ENCODE results near the gene FAM168A. TPM values are rescaled to one million over a fixed set of nuclear protein-coding genes. Genes with fewer than 3 reads are reported as not detected.

Gene FAM168A
- total RNA-seq, 1 experiment from 2014 or later = 21.1 TPM

GRCh38 chr11:73360743-73361369, 237.1 kb downstream of the FAM168A start:
- no peak overlapping the region for H3K4me3 Mint-ChIP-seq
- Histone ChIP-seq H2BK12ac (ENCODE audit: insufficient read length, low read depth, low read length) (no peak overlapping the region), H3K23me2 (ENCODE audit: insufficient read length, low read depth, low read length, poor library complexity, severe bottlenecking) (peaks cover 2% of the 10 kb centered on the region), H3K9ac (ENCODE audit: extremely low read depth, insufficient read length, low read length) (no peak overlapping the region), H3K79me2 (ENCODE audit: insufficient read depth, low read length) (no peaks in the 10 kb centered on the region), H3K4ac (ENCODE audit: low read depth, low read length) (no peak overlapping the region), H3K27ac (ENCODE audit: insufficient read length, low read depth, low read length) (no peak overlapping the region), H3K79me1 (ENCODE audit: insufficient read depth, low read depth, low read length, poor library complexity, severe bottlenecking) (no peaks in the 10 kb centered on the region), H2BK120ac (ENCODE audit: low read depth, low read length, poor library complexity, severe bottlenecking) (no peak overlapping the region), H4K20me1 (ENCODE audit: control insufficient read depth, insufficient read depth, insufficient read length) (no peaks in the 10 kb centered on the region), H3K27me3 (ENCODE audit: insufficient read depth, low read length) (no peaks in the 10 kb centered on the region), H2BK20ac (ENCODE audit: low read depth, low read length, poor library complexity, severe bottlenecking) (no peak overlapping the region), H3K18ac (ENCODE audit: insufficient read length, low read depth, low read length) (no peak overlapping the region), H3K9me3 (ENCODE audit: control insufficient read depth, low read depth, low read length) (no peaks in the 10 kb centered on the region), H2AFZ (ENCODE audit: low read length) (no peak overlapping the region), H2BK5ac (ENCODE audit: insufficient read length, low read length) (no peak overlapping the region), H3K56ac (ENCODE audit: insufficient read length, low read depth, low read length) (no peak overlapping the region), H3K14ac (ENCODE audit: insufficient read depth, low read length) (no peak overlapping the region), H4K5ac (ENCODE audit: insufficient read length, low read depth, low read length) (no peak overlapping the region), H3K4me2 (ENCODE audit: insufficient read depth, insufficient read length, low read length) (no peak overlapping the region), H4K8ac (replicated peaks; ENCODE audit: insufficient read length, low read depth, low read length) (no peak overlapping the region), H3K23ac (ENCODE audit: insufficient read length, low read depth, low read length) (no peak overlapping the region), H2AK5ac (ENCODE audit: insufficient read length, low read length) (no peak overlapping the region), H2BK15ac (ENCODE audit: low read depth, low read length) (no peak overlapping the region), H4K91ac (ENCODE audit: insufficient read length, low read depth, low read length) (no peak overlapping the region), H3K4me1 (ENCODE audit: insufficient read depth, low read length) (no peaks in the 10 kb centered on the region), H3T11ph (ENCODE audit: low read length) (no peak overlapping the region)
- no peak for DNase-seq
- H3K9me3 Mint-ChIP-seq = no peaks in the 10 kb centered on the region
- TF ChIP-seq CTCF (conservative IDR thresholded peaks at IDR 0.05) = no peak
- peaks cover 4 to 12% (median 4%) of the 10 kb centered on the region in 3 experiments; a peak in 4 of 7 replicates for H3K36me3 Mint-ChIP-seq (ENCODE audit: insufficient read depth in 1 of 3, low read depth in 3 of 3)
- no peak overlapping the region for H3K27ac Mint-ChIP-seq
- H3K4me1 Mint-ChIP-seq = peaks cover 4 to 13% of the 10 kb centered on the region in 2 experiments; a peak in 3 of 4 replicates
- H3K27me3 Mint-ChIP-seq (ENCODE audit: low read depth) = peaks cover 7% of the 10 kb centered on the region
- no CpG with 5 or more reads among the region's 8 CpGs for WGBS (ENCODE audit: extremely low coverage, insufficient read length, low lambda C conversion rate)
